KOPT-K1 (cell line): ENCODE data around the gene SEMA4C.

Experiments
- H3K27ac ChIP-seq: fragments of 200-600 bp; sonication (generic); 2 replicates; pipeline ENCODE4 v1.5.1; 2016; ENCODE audit warnings: antibody characterized with exemption, mild to moderate bottlenecking, low read depth, low read length; ENCODE audit not compliant: poor library complexity, severe bottlenecking
- H3K36me3 ChIP-seq: fragments of 200-600 bp; sonication (generic); 2 replicates; pipeline ENCODE4 v1.5.1; 2017; ENCODE audit warnings: antibody characterized with exemption, mild to moderate bottlenecking, low read length, moderate library complexity; ENCODE audit not compliant: insufficient read depth
- H3K9me3 ChIP-seq: fragments of 200-600 bp; sonication (generic); 2 replicates; pipeline ENCODE4 v1.5.1; 2017; ENCODE audit warnings: antibody characterized with exemption, low read length, mild to moderate bottlenecking; ENCODE audit not compliant: insufficient read depth, poor library complexity, severe bottlenecking

SEMA4C gene

DNA sequence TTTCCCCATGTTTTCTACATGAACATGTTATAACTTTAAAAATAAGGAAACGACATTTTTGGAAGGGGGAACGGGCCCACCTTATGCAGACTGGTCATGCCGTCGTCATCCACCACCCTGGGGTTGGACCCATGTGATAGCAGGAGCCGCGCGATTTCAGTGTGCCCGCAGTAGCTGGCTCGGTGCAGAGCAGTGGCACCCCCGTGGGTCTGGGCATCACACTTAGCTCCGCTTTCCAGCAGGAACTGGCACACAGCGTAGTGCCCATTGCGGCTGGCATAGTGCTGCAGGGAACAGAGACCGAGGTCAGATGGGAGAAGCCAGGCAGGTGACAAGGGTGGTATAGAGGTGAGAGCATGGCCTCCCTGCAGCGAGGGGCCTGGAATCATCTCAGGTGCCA is 16.6 kb downstream of the SEMA4C start:
- Histone ChIP-seq H3K36me3 (peaks cover 58% of the 10 kb centered on the region), H3K9me3 (no peaks in the 10 kb centered on the region), H3K27ac (no peak overlapping the region)

DNA sequence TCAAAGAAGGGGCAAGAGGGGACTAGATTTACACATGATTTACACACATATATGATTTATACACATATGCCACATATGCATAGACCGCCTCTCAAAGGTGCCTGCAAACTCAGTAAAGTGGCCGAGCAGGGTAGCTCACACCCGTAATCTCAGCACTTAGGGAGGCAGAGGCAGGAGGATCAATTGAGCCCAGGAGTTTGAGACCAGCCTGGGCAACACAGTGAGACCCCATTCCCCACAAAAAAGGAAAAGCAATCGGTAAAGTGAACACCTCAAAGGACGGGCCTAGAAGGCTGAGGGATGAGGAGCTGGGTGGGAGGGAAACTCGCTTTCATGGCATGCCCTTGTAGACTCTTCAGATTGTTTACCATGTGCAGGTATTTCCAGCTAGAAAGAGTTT is 17.2 kb downstream of the SEMA4C start:
- Histone ChIP-seq H3K9me3 (no peaks in the 10 kb centered on the region), H3K27ac (no peak overlapping the region), H3K36me3 (peaks cover 64% of the 10 kb centered on the region)

DNA sequence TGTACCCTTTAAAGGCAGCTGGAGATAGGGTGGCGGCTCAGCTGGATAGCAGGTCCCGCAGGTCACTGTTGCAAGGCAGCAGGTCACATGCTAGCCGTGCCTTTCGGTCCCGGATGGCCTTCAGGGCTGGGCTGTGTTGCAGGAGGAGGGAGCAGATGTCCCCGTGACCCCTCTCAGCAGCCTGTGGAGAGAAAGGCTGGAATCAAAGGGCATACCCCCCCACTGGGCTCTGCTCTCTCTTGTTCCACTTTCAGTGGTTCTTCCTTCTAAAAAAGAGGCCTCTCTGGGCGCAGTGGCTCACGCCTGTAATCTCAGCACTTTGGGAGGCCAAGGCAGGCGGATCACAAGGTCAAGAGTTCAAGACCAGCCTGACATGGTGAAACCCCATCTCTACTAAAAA is 21.6 kb downstream of the SEMA4C start:
- peaks cover 62% of the 10 kb centered on the region for H3K36me3 ChIP-seq
- no peaks in the 10 kb centered on the region for H3K9me3 ChIP-seq
- no peak overlapping the region for H3K27ac ChIP-seq

DNA sequence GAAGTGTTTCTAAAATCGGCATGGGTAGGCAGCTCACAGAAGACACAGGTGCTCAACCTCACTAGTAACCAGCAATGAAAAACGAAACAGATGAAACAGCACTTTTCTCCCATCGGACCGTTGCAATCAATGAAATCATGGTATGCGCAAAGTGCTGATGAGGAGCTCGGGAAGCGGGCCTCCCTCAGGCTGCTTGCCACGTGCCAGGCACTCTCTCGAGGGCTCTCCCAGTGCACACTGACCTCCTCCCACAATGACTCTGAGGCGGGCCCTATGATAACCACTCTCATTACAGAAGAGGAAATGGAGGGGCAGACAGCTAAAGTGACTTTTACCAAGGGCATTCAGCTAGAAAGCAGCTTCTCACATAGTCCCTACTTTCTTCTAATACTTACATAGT is 22.3 kb downstream of the SEMA4C start:
- H3K27ac ChIP-seq, result no peak overlapping the region
- peaks cover 56% of the 10 kb centered on the region for H3K36me3 ChIP-seq
- H3K9me3 ChIP-seq, result no peaks in the 10 kb centered on the region

DNA sequence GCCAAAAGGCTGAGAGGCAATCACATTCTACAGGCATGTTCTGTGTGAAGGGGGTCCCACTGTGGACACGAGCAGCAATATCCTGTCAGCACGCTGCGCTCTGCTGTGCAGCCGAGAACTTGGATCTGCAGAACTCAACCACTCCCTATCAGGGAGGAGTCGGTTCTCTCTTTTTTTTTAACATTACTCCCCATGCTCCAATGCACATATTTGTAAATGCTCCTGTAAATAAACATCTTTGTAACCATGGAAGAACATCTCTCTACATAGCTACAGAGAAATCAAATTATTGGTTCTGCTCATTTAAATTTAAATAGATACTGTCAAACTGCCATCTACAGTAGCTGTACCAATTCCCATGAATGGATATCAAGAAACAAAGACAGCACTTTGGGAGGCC is 23.1 kb downstream of the SEMA4C start:
- H3K36me3 ChIP-seq, result peaks cover 48% of the 10 kb centered on the region
- H3K27ac ChIP-seq, result no peak overlapping the region

DNA sequence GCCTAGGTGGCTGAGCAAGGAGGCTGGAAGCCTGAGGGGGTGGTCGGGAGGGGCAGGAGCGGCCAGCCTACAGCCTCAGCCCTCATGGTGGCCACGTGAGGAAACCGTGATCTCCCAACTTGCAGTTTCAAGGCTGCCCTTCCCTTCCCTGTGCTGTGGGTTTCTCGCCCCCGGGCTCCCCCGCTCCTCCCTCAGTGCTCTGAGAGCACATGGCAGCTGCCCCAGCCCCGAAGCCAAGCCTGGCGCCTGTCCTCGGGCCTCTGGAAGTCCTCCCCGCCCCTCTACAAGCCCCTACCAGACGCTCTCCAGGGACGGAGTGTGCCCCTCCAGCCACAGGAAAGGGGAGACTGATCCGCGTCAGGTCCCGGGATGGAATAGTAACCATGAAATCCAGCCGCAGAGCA is 25.5 kb downstream of the SEMA4C start:
- no peaks in the 10 kb centered on the region for H3K9me3 ChIP-seq

More for the DNA sequence above, 23.1 kb downstream of the SEMA4C start:
- no peaks in the 10 kb centered on the region for H3K9me3 ChIP-seq

DNA sequence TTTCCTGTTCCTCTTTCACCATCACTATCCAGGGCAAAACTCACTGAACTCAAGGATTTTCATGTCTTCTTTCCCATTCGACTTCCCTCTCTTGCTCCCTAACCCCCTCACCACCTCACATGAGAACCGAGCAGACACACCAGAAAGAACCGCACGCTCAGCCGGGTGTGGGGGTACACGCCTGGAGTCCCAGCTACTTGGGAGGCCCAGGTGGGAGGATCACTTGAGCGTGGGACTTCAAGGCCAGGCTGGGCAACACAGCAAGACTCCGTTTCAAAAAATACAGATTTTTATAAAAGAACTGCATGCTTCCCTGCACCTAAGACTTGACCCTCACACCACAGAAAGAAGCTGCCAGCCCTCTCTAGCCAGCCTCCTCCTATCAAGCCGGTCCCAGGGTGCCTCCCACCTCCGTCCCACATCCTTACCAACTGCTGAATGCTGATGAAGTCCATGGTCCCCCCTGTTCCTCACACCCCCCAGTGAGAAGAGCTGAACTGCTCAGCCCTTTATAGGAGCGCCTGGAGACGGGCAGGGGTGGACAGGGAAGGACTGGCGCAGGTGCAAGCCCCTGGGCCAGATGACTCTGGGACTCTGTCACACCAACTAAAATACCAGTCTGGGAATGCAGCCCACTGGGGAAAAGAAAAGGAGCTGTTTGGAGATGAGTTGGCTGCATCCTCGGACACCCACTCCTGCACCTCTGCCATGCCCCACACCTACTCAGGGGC is 26.2 kb downstream of the SEMA4C start, which contains the start of gene ANKRD23:
Gene ANKRD23 (minus strand): TSS at position 484 of the 731 bp plus-strand sequence. CDS start 29 bp downstream, at position 455.
- Histone ChIP-seq H3K9me3 (no peaks in the 10 kb centered on the region), H3K27ac (no peak within 1 kb of the TSS), H3K36me3 (peaks cover 29% of the 10 kb centered on the region)

More for the DNA sequence above, 25.5 kb downstream of the SEMA4C start:
- Histone ChIP-seq H3K36me3 (peaks cover 31% of the 10 kb centered on the region), H3K27ac (no peak overlapping the region)

DNA sequence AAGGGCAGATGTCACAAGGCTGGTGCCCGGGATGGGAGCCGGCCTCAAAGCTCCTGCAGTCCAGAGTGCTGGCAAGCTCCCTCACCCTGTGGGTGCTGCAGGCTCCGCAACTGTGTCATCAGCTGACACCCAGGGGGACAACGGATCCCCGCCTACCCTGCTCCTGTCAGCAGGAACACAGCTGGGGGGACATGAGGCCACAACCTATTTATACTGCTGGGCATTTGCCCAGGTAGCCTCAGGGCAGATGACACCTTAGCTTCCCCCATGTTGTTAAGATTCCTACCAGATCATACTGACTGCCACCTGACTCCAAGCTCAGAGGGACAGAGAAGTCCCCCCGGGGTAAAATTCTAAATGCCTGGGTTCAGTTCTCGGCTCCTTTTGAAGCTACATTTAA is 27.3 kb downstream of the SEMA4C start:
- Histone ChIP-seq H3K36me3 (peaks cover 28% of the 10 kb centered on the region), H3K27ac (no peak overlapping the region), H3K9me3 (no peaks in the 10 kb centered on the region)

DNA sequence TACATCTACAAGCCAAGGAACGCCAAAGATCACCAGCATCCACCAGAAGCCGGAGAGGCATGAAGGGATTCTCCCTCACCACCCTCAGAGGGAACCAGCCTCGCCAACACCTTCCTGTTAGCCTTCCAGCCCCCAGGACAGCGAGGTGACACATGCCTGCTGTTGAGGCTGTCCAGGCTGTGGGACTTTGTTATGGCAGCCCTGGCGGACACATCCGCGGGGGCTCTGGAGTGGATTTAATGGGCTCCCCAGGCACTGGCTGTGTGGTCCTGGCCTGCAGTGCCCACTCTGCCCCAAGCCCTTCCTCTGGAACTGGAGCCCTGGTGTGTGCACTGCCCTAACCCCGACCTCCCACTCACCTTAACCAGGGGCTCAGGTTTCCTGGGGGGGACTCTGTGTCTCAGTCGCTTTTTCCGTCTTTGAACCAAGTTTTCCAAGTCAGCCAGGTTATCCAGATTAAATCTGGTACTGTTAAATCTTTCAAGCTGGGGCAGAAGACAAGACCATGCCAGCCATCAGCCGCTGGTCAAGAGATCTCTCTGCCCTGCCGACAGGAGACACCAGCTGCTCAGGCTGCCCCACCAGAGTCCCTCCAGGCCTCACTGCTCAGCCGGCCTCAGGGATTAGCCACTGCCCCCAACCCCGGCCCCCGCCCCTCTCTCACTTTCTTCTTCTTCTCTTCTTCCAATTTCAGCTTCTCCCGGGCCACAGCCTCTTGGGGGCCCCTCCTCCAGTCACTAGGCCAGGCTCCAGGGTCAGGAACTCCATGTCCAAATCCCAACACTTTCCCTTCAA is 28.0 kb downstream of the SEMA4C start:
- no peaks in the 10 kb centered on the region for H3K9me3 ChIP-seq
- H3K36me3 ChIP-seq, result peaks cover 30% of the 10 kb centered on the region
- no peak overlapping the region for H3K27ac ChIP-seq

- peak overlapping the region; percentile 69 for H3K27ac ChIP-seq
- H3K36me3 ChIP-seq, result peaks cover 38% of the 10 kb centered on the region
- H3K9me3 ChIP-seq, result no peaks in the 10 kb centered on the region
These were observed 29.7 kb downstream of the SEMA4C start for GRCh38 chr2:96839875-96840850.

- Histone ChIP-seq H3K27ac (peak overlapping the region; percentile 69), H3K36me3 (peaks cover 46% of the 10 kb centered on the region), H3K9me3 (no peaks in the 10 kb centered on the region)
These were observed 30.5 kb downstream of the SEMA4C start for GRCh38 chr2:96839293-96839874.

- Histone ChIP-seq H3K9me3 (no peaks in the 10 kb centered on the region), H3K36me3 (peaks cover 52% of the 10 kb centered on the region), H3K27ac (peak overlapping the region; percentile 69)
These were observed 31.3 kb downstream of the SEMA4C start for GRCh38 chr2:96838345-96839292.

- Histone ChIP-seq H3K27ac (no peak overlapping the region), H3K9me3 (no peaks in the 10 kb centered on the region), H3K36me3 (peaks cover 62% of the 10 kb centered on the region)
These were observed 32.3 kb downstream of the SEMA4C start for GRCh38 chr2:96837575-96837974.
